DMS153 treated with DMSO at 0.1 percent for 48 hours (cell line): Measurements from ENCODE around the gene PLXNA3.

Experiments
- DNase-seq: peaks from one replicate; lab custom pipeline; 2025; ENCODE audit not compliant: unreplicated experiment; lab: John Stamatoyannopoulos, UW

PLXNA3 gene

GRCh38 chrX:154434394-154435168 lies 23.5 kb upstream of the PLXNA3 start:
- no peak for DNase-seq

GRCh38 chrX:154435171-154435733 lies 22.8 kb upstream of the PLXNA3 start:
- DNase-seq = no peak

GRCh38 chrX:154436374-154436982 lies 21.6 kb upstream of the PLXNA3 start:
- DNase-seq = no peak

GRCh38 chrX:154436983-154437752 lies 20.9 kb upstream of the PLXNA3 start, which contains the start of gene GDI1:
TSS of gene GDI1 (plus strand) at chrX:154437154. CDS start at chrX:154437255, 101 bp downstream.
- peak; percentile 9 for DNase-seq

- no peak for DNase-seq
Measured at GRCh38 chrX:154437971-154438893, 19.8 kb upstream of the PLXNA3 start.

GRCh38 chrX:154439841-154440240 lies 18.2 kb upstream of the PLXNA3 start:
- DNase-seq = no peak

- no peak for DNase-seq
Measured at GRCh38 chrX:154440623-154441357, 17.3 kb upstream of the PLXNA3 start.

GRCh38 chrX:154441564-154441963 lies 16.5 kb upstream of the PLXNA3 start:
- DNase-seq = no peak

GRCh38 chrX:154441984-154442707 lies 15.9 kb upstream of the PLXNA3 start:
- no peak for DNase-seq

- no peak for DNase-seq
Measured at GRCh38 chrX:154443479-154443910, 14.6 kb upstream of the PLXNA3 start.

- peak; percentile 70 for DNase-seq
Measured at GRCh38 chrX:154443992-154444754, 13.9 kb upstream of the PLXNA3 start, which contains the start of gene FAM50A. TSS of gene FAM50A (plus strand) at chrX:154444141. CDS start at chrX:154444236, 95 bp downstream.

- no peak for DNase-seq
Measured at GRCh38 chrX:154444755-154445246, 13.3 kb upstream of the PLXNA3 start.

GRCh38 chrX:154445776-154446175 lies 12.3 kb upstream of the PLXNA3 start:
- no peak for DNase-seq

- DNase-seq = no peak
Measured at GRCh38 chrX:154446430-154446829, 11.7 kb upstream of the PLXNA3 start.

- DNase-seq = no peak
Measured at GRCh38 chrX:154448484-154448883, 9.6 kb upstream of the PLXNA3 start.

GRCh38 chrX:154449618-154450017 lies 8.5 kb upstream of the PLXNA3 start:
- DNase-seq = no peak

- DNase-seq = no peak
Measured at GRCh38 chrX:154450312-154450711, 7.8 kb upstream of the PLXNA3 start.

- no peak for DNase-seq
Measured at GRCh38 chrX:154452823-154453222, 5.3 kb upstream of the PLXNA3 start.
